Pancreas (tissue), 10 donors: ENCODE measurements around the gene MAML3. TPM values are rescaled to one million over a fixed set of nuclear protein-coding genes. Genes with fewer than 3 reads are reported as not detected.

ENCODE experiments used
- ATAC-seq, 4 donors: fragments of 200-7000 bp; cut with Tn5 transposase; one replicate each; pipeline versions ENCODE4 v1.8.0 to v1.9.1; 2020; ENCODE audit warnings: mild to moderate bottlenecking in 4 of 4, moderate library complexity in 4 of 4
- DNase-seq, 6 donors: peaks; one replicate each; pipeline ENCODE4 v3.0.0-alpha.2; 2020
- FAIRE-seq: peaks from 2 replicates; lab custom pipeline; 2012; peaks lifted over from hg19 to GRCh38; lab: Jason Lieb, UNC
- H3K27ac ChIP-seq, 4 donors: fragments of 200-600 bp; sonication (generic); 1 replicate in 3 of 4; 2 replicates in 1 of 4; pipeline versions ENCODE4 v1.5.0 to v1.8.0; 2020
- H3K27me3 ChIP-seq, 4 donors: fragments of 200-600 bp; one replicate each; pipeline ENCODE4 v1.8.0; 2021
- H3K36me3 ChIP-seq, 3 donors: fragments of 200-600 bp; sonication (generic) in 1 of 3; one replicate each; pipeline versions ENCODE4 v1.5.0 to v1.8.0; 2020 to 2021
- H3K4me1 ChIP-seq, 3 donors: fragments of 200-600 bp; one replicate each; pipeline ENCODE4 v1.8.0; 2021
- H3K4me3 ChIP-seq, 4 donors: fragments of 200-600 bp; sonication (generic) in 2 of 4; one replicate each; pipeline versions ENCODE4 v1.5.0 to v1.8.0; 2020 to 2021
- H3K9me3 ChIP-seq, 4 donors: fragments of 200-600 bp; one replicate each; pipeline ENCODE4 v1.8.0; 2021
- WGBS, 2 donors: extraction: QIAGEN DNeasy Blood & Tissue Kit; methylation state at CpG; one replicate each; pipeline ENCODE4 v1.1.7; 2013; 5-methylcytosine and 5-hydroxymethylcytosine counted together
- intact Hi-C, 3 donors: fragments of 100-400 bp; cut with DNase I; formaldehyde crosslinking; loops; one replicate each; pipeline versions ENCODE4 v1.11.1 to v1.14.2; 2022
- polyA plus RNA-seq, 2 donors: library from polyadenylated mRNA; stranded (reverse); fragments of 200-250 nt; gene quantifications; one replicate each; pipeline ENCODE4 v1.2.3, GENCODE V29; 2013
- total RNA-seq, 6 donors: library from RNA; stranded (reverse); fragmentation: NEBNext Ultra II Directional in 4 of 6; extraction: Animal tissue kit (Norgen Biotek cat#: 25700) in 4 of 6; gene quantifications; one replicate each; pipeline versions ENCODE4 v1.2.1 to v1.2.4, GENCODE V29; 2021 to 2023
- TF ChIP-seq, protein P1 (sequence below), 4 donors: fragments of 200-600 bp; sonication (generic) in 3 of 4; IDR thresholded peaks; one replicate each; pipeline versions ENCODE4 v1.5.0 to v1.8.0; 2021; ENCODE audit warnings: antibody characterized with exemption in 4 of 4
- donor health status: healthy with polysubstance abuse.
- donor health status: DM: no; HTN: no; CAD: no; lungs with moderate emphysema.
- donor health status: DM: no; HTN: no; CAD: no.
- donor health status: control.
- donor health status: control.
- donor health status: Bipolar disorder and iron deficiency.
- donor health status: DM: yes; HTN: yes; CAD: no.
- donor health status: DM: no; HTN: no; CAD: no.
- donor health status: DM: no; HTN: no; CAD: no.
- donor health status: DM: yes; HTN: yes; CAD: no.

The MAML3 gene
- total and polyA plus RNA-seq, 8 donors, result 3.8 to 8.9 (median 5.9) TPM

DNA sequence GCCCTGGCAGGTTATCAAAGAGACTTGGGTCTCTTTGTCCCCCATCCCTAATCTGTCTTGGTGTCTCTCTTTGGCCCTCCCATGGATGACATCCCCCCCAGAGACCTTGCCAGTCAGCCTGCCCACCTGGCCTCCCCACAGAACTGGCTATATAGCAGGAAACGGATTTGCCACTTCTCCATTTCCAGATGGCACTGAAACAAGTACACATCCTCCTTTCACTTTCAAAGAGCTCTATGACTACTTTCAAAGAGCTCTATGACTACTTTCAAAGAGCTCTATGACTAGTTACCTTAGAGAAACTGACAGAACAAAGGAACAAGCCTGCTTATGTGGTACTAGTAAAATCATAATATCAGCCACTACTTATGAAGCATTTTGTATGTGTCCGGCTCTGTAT is 175.3 kb downstream of the MAML3 start:
- DNase-seq (no peak), FAIRE-seq (no peak), ATAC-seq (peak in 2 of 4 donors; percentile 31 to 45)
- Histone ChIP-seq H3K27me3 (no peaks in the 10 kb centered on the region), H3K4me3 (no peak overlapping the region), H3K4me1 (peaks cover 13 to 21% (median 17%) of the 10 kb centered on the region in 3 donors), H3K9me3 (no peaks in the 10 kb centered on the region), H3K27ac (no peak overlapping the region), H3K36me3 (no peaks in the 10 kb centered on the region)
- intact Hi-C loops, result no loop called here
- TF ChIP-seq, protein P1, sequence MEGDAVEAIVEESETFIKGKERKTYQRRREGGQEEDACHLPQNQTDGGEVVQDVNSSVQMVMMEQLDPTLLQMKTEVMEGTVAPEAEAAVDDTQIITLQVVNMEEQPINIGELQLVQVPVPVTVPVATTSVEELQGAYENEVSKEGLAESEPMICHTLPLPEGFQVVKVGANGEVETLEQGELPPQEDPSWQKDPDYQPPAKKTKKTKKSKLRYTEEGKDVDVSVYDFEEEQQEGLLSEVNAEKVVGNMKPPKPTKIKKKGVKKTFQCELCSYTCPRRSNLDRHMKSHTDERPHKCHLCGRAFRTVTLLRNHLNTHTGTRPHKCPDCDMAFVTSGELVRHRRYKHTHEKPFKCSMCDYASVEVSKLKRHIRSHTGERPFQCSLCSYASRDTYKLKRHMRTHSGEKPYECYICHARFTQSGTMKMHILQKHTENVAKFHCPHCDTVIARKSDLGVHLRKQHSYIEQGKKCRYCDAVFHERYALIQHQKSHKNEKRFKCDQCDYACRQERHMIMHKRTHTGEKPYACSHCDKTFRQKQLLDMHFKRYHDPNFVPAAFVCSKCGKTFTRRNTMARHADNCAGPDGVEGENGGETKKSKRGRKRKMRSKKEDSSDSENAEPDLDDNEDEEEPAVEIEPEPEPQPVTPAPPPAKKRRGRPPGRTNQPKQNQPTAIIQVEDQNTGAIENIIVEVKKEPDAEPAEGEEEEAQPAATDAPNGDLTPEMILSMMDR (IDR thresholded peaks at IDR 0.05), result no peak
- WGBS, 2 donors, result 85 to 94% methylated on average over 2 of the region's 2 CpGs

DNA sequence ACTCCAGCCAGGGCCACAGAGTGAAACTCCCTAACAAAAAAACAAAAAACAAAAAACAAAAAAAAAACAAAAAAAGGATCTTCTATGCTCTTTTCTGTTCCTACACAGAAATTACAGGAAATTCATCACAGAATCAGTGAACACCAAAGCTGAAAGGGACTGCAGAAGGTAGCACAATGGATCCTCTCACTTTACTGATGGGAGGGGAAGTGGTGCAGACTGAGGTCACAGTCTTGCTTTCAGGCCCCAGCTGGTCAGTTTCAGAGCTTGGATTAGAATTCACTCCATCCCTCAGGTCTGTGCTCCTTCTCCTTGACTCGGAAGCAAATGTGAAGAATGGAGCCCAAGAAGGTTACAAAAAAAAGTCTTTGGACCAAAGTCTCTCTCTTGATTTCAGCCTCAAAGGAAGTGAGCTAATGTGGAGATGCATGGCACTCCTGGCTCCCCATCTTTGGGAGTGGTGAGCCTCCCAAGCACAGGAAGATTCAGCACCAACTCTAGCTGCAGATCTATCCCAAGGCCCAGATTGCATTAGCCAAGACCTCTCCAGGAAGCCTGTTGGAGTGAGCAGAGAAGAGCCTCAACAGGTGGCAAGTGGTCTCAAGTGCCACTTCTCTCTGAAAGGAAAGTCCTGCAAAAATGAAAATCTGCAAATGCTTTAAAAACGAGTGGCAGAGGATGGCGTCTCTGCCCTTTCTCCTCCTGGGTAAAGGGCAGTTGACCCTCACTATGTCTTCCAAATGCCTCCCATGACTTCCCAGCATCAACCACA is 176.0 kb downstream of the MAML3 start:
- intact Hi-C loops, result no loop called here
- no peaks in the 10 kb centered on the region for H3K27me3 ChIP-seq
- no peak for DNase-seq
- WGBS, 2 donors, result 87 to 94% methylated on average over 3 of the region's 3 CpGs
- H3K4me3 ChIP-seq, result no peak overlapping the region
- no peak for ATAC-seq
- TF ChIP-seq, protein P1 (IDR thresholded peaks at IDR 0.05), result no peak
- H3K36me3 ChIP-seq, result no peaks in the 10 kb centered on the region
- no peak for FAIRE-seq
- H3K9me3 ChIP-seq, result no peaks in the 10 kb centered on the region
- no peak overlapping the region for H3K27ac ChIP-seq
- H3K4me1 ChIP-seq, result peaks cover 13 to 21% (median 17%) of the 10 kb centered on the region in 3 donors

DNA sequence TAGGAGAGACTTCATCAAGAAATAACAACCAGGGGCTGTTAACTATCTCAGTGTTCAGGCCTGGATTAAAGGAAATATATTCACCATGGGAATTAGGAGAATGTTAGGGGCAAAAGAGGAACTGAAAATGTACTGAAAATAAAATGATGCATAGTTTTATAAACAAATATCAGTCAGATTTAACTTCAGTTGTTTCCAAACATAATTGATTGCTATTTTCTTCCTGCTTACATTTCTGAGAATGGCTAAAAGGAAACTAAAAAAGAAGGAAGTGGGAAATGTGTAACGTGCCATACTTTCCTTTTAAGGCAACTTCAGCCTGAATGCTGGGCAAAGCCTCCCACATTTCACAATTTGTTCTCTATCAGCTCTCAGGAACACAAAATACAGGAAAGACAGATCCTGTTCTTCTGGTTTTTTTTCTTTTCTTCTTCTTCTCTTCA is 178.1 kb downstream of the MAML3 start:
- H3K4me1 ChIP-seq, result peaks cover 13 to 22% (median 21%) of the 10 kb centered on the region in 3 donors
- 2 to 6% methylated on average over 1 of the region's 1 CpG for WGBS, 2 donors
- FAIRE-seq, result peak; percentile 81

DNA sequence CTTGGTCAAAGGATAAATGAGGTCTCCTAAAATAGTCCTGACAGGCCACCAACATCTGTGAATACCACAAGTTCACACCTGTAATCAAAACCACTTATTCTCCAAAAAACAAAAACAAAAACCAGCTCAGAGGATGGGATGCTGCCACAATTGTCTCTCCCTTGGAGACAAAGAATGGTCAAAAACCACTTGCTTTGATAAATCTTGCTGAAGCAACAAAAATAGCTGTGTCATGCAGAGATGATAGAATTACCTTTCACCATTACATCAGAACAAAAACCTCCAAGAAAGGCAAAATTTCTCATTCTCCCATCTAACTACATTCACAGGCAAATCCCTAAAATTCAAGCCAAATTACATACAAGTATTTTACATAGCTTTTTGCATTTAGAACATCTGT is 180.4 kb downstream of the MAML3 start:
- no peak for FAIRE-seq
- H3K9me3 ChIP-seq, result no peaks in the 10 kb centered on the region
- DNase-seq, result no peak
- H3K4me3 ChIP-seq, result no peak overlapping the region
- H3K4me1 ChIP-seq, result peaks cover 22 to 33% (median 27%) of the 10 kb centered on the region in 3 donors
- H3K27ac ChIP-seq, result no peak overlapping the region
- no peak for ATAC-seq
- TF ChIP-seq, protein P1 (IDR thresholded peaks at IDR 0.05), result no peak
- no peaks in the 10 kb centered on the region for H3K36me3 ChIP-seq
- no peaks in the 10 kb centered on the region for H3K27me3 ChIP-seq
- intact Hi-C loops, result no loop called here

More for the DNA sequence above, 178.1 kb downstream of the MAML3 start:
- H3K36me3 ChIP-seq, result no peaks in the 10 kb centered on the region
- intact Hi-C loops, result no loop called here
- no peak overlapping the region for H3K4me3 ChIP-seq
- TF ChIP-seq, protein P1 (IDR thresholded peaks at IDR 0.05), result no peak
- no peaks in the 10 kb centered on the region for H3K27me3 ChIP-seq
- ATAC-seq, result peak; percentile 79 to 91 (median 88)
- DNase-seq, result peak in 2 of 6 donors; percentile 26 to 32
- no peaks in the 10 kb centered on the region for H3K9me3 ChIP-seq
- H3K27ac ChIP-seq, result peak overlapping the region in 3 of 4 donors; percentile 42 to 74 (median 42)

DNA sequence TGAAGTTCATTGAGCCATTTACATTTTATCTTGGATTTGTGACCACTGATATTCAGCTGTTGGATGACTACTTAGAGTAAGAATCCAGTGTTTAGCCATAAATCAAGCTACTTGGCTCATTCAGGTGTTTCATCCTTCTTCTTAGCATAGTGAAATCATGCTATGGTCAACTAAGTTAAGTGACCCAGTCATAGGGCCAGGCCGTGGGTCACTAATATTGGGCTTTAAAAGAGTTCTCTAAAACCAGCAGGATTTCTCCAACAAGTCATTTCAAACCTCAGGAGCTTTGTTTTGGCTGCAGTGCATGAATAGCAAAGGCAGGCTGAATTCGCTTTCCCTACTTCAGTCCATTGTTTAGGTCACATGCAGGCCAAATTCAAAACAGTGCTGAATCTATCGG is 181.0 kb downstream of the MAML3 start:
- no peak for DNase-seq
- FAIRE-seq, result no peak
- H3K9me3 ChIP-seq, result no peaks in the 10 kb centered on the region
- TF ChIP-seq, protein P1 (IDR thresholded peaks at IDR 0.05), result no peak
- H3K4me3 ChIP-seq, result no peak overlapping the region
- H3K27ac ChIP-seq, result no peak overlapping the region
- H3K36me3 ChIP-seq, result no peaks in the 10 kb centered on the region
- H3K4me1 ChIP-seq, result peaks cover 22 to 33% (median 27%) of the 10 kb centered on the region in 3 donors
- ATAC-seq, result no peak
- intact Hi-C loops, result no loop called here
- 85% methylated on average over 3 of the region's 3 CpGs for WGBS, 2 donors
- no peaks in the 10 kb centered on the region for H3K27me3 ChIP-seq
